Kidney epithelial cell (primary cell): ENCODE data around the gene THSD7A. TPM values are rescaled to one million over a fixed set of nuclear protein-coding genes. Genes with fewer than 3 reads are reported as not detected.

Source experiments
- DNase-seq: peaks from one replicate; pipeline ENCODE4 v3.0.0-alpha.2; 2010; ENCODE audit warnings: low read depth
- H3K27me3 ChIP-seq: 2 replicates; pipeline ENCODE4 v1.6.0; 2011; ENCODE audit warnings: low read length; ENCODE audit not compliant: control insufficient read depth, insufficient read depth
- H3K36me3 ChIP-seq: 2 replicates; pipeline ENCODE4 v1.5.1; 2011; ENCODE audit warnings: low read length; ENCODE audit not compliant: control insufficient read depth, insufficient read depth
- H3K4me3 ChIP-seq: 2 replicates; pipeline ENCODE4 v1.5.1; 2011; ENCODE audit warnings: low read depth, mild to moderate bottlenecking, control low read depth, low read length
- total RNA-seq: library from RNA; depleted of rRNA; stranded (reverse); fragments of >200 nt; gene quantifications from 2 replicates; pipeline ENCODE4 v1.2.3, GENCODE V29; 2015
- TF ChIP-seq, protein P1 (sequence below): IDR thresholded peaks from 2 replicates; pipeline ENCODE4 v1.5.1; 2011; ENCODE audit warnings: mild to moderate bottlenecking, moderate library complexity, low read length, control low read depth, inconsistent platforms; ENCODE audit not compliant: insufficient read depth, poor library complexity, severe bottlenecking

The THSD7A gene
- total RNA-seq, 1 donor from 2014 or later = 27.3 TPM

DNA sequence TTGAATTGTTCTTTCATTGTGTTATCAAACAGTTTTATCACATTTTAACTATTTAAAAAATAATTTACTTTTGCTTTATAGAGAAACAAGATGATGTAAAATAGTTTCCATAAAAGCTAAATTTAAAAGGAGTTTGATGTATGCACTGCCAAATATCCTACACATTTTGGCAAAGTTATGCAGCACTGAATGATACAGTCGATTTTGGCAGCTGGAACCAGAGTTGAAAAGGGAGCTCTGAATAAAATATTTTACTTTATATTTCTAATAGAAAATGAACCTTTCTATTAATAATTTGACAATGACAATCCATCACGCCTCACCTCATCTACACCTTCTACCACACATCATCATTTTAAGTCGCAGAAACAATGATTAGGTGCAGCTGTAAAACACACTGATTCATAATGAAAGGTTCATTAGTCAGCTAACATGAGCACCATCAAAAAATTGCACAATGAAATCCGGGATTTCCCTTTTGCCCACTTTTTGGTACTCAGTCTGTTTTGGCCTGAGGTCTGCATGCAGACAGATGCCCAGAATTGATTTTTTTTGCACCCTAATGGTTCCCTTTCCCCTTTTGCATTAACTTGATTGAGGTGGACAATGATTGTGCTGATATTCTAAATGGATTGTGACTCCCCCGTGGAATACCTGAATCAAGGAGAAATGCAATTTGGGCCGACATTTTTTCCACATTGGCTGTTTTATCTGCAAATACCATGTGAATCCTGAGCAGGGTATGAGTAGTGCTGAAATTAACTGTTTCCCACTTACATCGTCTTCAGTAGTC lies 105.8 kb downstream of the THSD7A start:
- Histone ChIP-seq H3K27me3 (no peaks in the 10 kb centered on the region), H3K36me3 (no peaks in the 10 kb centered on the region), H3K4me3 (no peak overlapping the region)
- DNase-seq = peak; percentile 7
- TF ChIP-seq, protein P1, sequence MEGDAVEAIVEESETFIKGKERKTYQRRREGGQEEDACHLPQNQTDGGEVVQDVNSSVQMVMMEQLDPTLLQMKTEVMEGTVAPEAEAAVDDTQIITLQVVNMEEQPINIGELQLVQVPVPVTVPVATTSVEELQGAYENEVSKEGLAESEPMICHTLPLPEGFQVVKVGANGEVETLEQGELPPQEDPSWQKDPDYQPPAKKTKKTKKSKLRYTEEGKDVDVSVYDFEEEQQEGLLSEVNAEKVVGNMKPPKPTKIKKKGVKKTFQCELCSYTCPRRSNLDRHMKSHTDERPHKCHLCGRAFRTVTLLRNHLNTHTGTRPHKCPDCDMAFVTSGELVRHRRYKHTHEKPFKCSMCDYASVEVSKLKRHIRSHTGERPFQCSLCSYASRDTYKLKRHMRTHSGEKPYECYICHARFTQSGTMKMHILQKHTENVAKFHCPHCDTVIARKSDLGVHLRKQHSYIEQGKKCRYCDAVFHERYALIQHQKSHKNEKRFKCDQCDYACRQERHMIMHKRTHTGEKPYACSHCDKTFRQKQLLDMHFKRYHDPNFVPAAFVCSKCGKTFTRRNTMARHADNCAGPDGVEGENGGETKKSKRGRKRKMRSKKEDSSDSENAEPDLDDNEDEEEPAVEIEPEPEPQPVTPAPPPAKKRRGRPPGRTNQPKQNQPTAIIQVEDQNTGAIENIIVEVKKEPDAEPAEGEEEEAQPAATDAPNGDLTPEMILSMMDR = no peak

DNA sequence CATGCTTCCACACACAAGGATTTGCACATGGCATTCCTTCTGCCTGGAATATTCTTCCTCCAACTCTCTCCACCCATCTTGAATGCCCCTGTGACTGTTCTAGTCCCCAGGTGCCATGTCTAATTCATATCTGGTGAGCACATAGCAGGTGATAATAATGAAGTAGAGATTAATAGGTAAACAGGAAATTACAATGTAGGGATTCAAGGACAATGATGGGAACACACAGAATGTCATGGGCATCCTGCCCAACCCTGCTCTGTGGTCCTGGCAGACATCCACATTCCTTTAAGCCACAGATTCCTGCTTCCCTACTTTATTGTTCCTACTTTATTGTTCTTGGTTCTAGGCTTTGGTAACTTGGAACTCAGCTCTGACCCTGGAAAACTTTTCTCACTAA lies 115.8 kb downstream of the THSD7A start:
- Histone ChIP-seq H3K36me3 (no peaks in the 10 kb centered on the region), H3K4me3 (no peak overlapping the region), H3K27me3 (no peaks in the 10 kb centered on the region)
- TF ChIP-seq, protein P1 = no peak
- peak; percentile 38 for DNase-seq

GRCh38 chr7:11714676-11715075 lies 117.3 kb downstream of the THSD7A start:
- no peaks in the 10 kb centered on the region for H3K36me3 ChIP-seq
- DNase-seq = no peak
- TF ChIP-seq, protein P1 = no peak
- H3K27me3 ChIP-seq = no peaks in the 10 kb centered on the region
- no peak overlapping the region for H3K4me3 ChIP-seq

GRCh38 chr7:11714205-11714604 lies 117.8 kb downstream of the THSD7A start:
- H3K36me3 ChIP-seq = no peaks in the 10 kb centered on the region
- no peak overlapping the region for H3K4me3 ChIP-seq
- no peak for DNase-seq
- H3K27me3 ChIP-seq = no peaks in the 10 kb centered on the region
- TF ChIP-seq, protein P1 = no peak

GRCh38 chr7:11713352-11713751 lies 118.6 kb downstream of the THSD7A start:
- DNase-seq = no peak

More at GRCh38 chr7:11713352-11713751, 118.6 kb downstream of the THSD7A start:
- no peak overlapping the region for H3K4me3 ChIP-seq
- TF ChIP-seq, protein P1 = no peak
- no peaks in the 10 kb centered on the region for H3K36me3 ChIP-seq
- H3K27me3 ChIP-seq = no peaks in the 10 kb centered on the region
